ENCODE data around the gene NPHP4.

NPHP4 gene

GRCh38 chr1:5910276-5910620, 82.0 kb downstream of the NPHP4 start:
- Histone ChIP-seq H3K9ac (ENCODE audit: low read length) (no peak overlapping the region), H3K27me3 (replicated peaks; ENCODE audit: control insufficient read depth, insufficient read depth, low read length) (no peaks in the 10 kb centered on the region), H3K4me1 (ENCODE audit: control insufficient read depth, insufficient read depth, low read length) (no peaks in the 10 kb centered on the region), H3K4me3 (ENCODE audit: low read length) (no peak overlapping the region), H3K36me3 (ENCODE audit: control insufficient read depth, insufficient read depth, low read length, severe bottlenecking) (peaks cover 6% of the 10 kb centered on the region), H3K9me3 (ENCODE audit: control insufficient read depth, low read length) (no peaks in the 10 kb centered on the region)
- no peak for DNase-seq (ENCODE audit: low read depth)

- no peaks in the 10 kb centered on the region for H3K27me3 ChIP-seq (replicated peaks; ENCODE audit: control insufficient read depth, insufficient read depth, low read length)
- no peaks in the 10 kb centered on the region for H3K4me1 ChIP-seq (ENCODE audit: control insufficient read depth, insufficient read depth, low read length)
- H3K9ac ChIP-seq (ENCODE audit: low read length) = no peak overlapping the region
- H3K9me3 ChIP-seq (ENCODE audit: control insufficient read depth, low read length) = no peaks in the 10 kb centered on the region
- H3K36me3 ChIP-seq (ENCODE audit: control insufficient read depth, insufficient read depth, low read length, severe bottlenecking) = peaks cover 9% of the 10 kb centered on the region
- H3K4me3 ChIP-seq (ENCODE audit: low read length) = no peak overlapping the region
- DNase-seq (ENCODE audit: low read depth) = no peak
Observed at GRCh38 chr1:5909576-5910275, 82.5 kb downstream of the NPHP4 start.

- Histone ChIP-seq H3K9ac (ENCODE audit: low read length) (no peak overlapping the region), H3K9me3 (ENCODE audit: control insufficient read depth, low read length) (no peaks in the 10 kb centered on the region), H3K4me1 (ENCODE audit: control insufficient read depth, insufficient read depth, low read length) (no peaks in the 10 kb centered on the region), H3K27me3 (replicated peaks; ENCODE audit: control insufficient read depth, insufficient read depth, low read length) (no peaks in the 10 kb centered on the region), H3K4me3 (ENCODE audit: low read length) (no peak overlapping the region), H3K36me3 (ENCODE audit: control insufficient read depth, insufficient read depth, low read length, severe bottlenecking) (peaks cover 19% of the 10 kb centered on the region)
- no peak for DNase-seq (ENCODE audit: low read depth)
Observed at GRCh38 chr1:5908461-5909375, 83.5 kb downstream of the NPHP4 start.

- Histone ChIP-seq H3K27me3 (replicated peaks; ENCODE audit: control insufficient read depth, insufficient read depth, low read length) (no peaks in the 10 kb centered on the region), H3K4me3 (ENCODE audit: low read length) (no peak overlapping the region), H3K4me1 (ENCODE audit: control insufficient read depth, insufficient read depth, low read length) (no peaks in the 10 kb centered on the region), H3K9ac (ENCODE audit: low read length) (no peak overlapping the region), H3K9me3 (ENCODE audit: control insufficient read depth, low read length) (no peaks in the 10 kb centered on the region), H3K36me3 (ENCODE audit: control insufficient read depth, insufficient read depth, low read length, severe bottlenecking) (peaks cover 19% of the 10 kb centered on the region)
- no peak for DNase-seq (ENCODE audit: low read depth)
Observed at GRCh38 chr1:5907966-5908365, 84.3 kb downstream of the NPHP4 start.

- Histone ChIP-seq H3K4me1 (ENCODE audit: control insufficient read depth, insufficient read depth, low read length) (no peaks in the 10 kb centered on the region), H3K4me3 (ENCODE audit: low read length) (no peak overlapping the region), H3K9me3 (ENCODE audit: control insufficient read depth, low read length) (no peaks in the 10 kb centered on the region), H3K36me3 (ENCODE audit: control insufficient read depth, insufficient read depth, low read length, severe bottlenecking) (peaks cover 19% of the 10 kb centered on the region), H3K27me3 (replicated peaks; ENCODE audit: control insufficient read depth, insufficient read depth, low read length) (no peaks in the 10 kb centered on the region), H3K9ac (ENCODE audit: low read length) (no peak overlapping the region)
- no peak for DNase-seq (ENCODE audit: low read depth)
Observed at GRCh38 chr1:5907386-5907785, 84.8 kb downstream of the NPHP4 start.

- Histone ChIP-seq H3K9me3 (ENCODE audit: control insufficient read depth, low read length) (no peaks in the 10 kb centered on the region), H3K9ac (ENCODE audit: low read length) (no peak overlapping the region), H3K36me3 (ENCODE audit: control insufficient read depth, insufficient read depth, low read length, severe bottlenecking) (peaks cover 19% of the 10 kb centered on the region), H3K4me3 (ENCODE audit: low read length) (no peak overlapping the region), H3K4me1 (ENCODE audit: control insufficient read depth, insufficient read depth, low read length) (no peaks in the 10 kb centered on the region), H3K27me3 (replicated peaks; ENCODE audit: control insufficient read depth, insufficient read depth, low read length) (no peaks in the 10 kb centered on the region)
- DNase-seq (ENCODE audit: low read depth) = no peak
Observed at GRCh38 chr1:5906966-5907365, 85.3 kb downstream of the NPHP4 start.

GRCh38 chr1:5906116-5906515, 86.1 kb downstream of the NPHP4 start:
- Histone ChIP-seq H3K4me3 (ENCODE audit: low read length) (no peak overlapping the region), H3K27me3 (replicated peaks; ENCODE audit: control insufficient read depth, insufficient read depth, low read length) (no peaks in the 10 kb centered on the region), H3K9me3 (ENCODE audit: control insufficient read depth, low read length) (no peaks in the 10 kb centered on the region), H3K36me3 (ENCODE audit: control insufficient read depth, insufficient read depth, low read length, severe bottlenecking) (peaks cover 19% of the 10 kb centered on the region), H3K9ac (ENCODE audit: low read length) (no peak overlapping the region), H3K4me1 (ENCODE audit: control insufficient read depth, insufficient read depth, low read length) (peaks cover 6% of the 10 kb centered on the region)
- no peak for DNase-seq (ENCODE audit: low read depth)

- no peak for DNase-seq (ENCODE audit: low read depth)
- Histone ChIP-seq H3K4me3 (ENCODE audit: low read length) (no peak overlapping the region), H3K9ac (ENCODE audit: low read length) (no peak overlapping the region), H3K9me3 (ENCODE audit: control insufficient read depth, low read length) (no peaks in the 10 kb centered on the region), H3K4me1 (ENCODE audit: control insufficient read depth, insufficient read depth, low read length) (peaks cover 10% of the 10 kb centered on the region), H3K27me3 (replicated peaks; ENCODE audit: control insufficient read depth, insufficient read depth, low read length) (no peaks in the 10 kb centered on the region), H3K36me3 (ENCODE audit: control insufficient read depth, insufficient read depth, low read length, severe bottlenecking) (peaks cover 19% of the 10 kb centered on the region)
Observed at GRCh38 chr1:5905436-5905835, 86.8 kb downstream of the NPHP4 start.

GRCh38 chr1:5904551-5904950, 87.7 kb downstream of the NPHP4 start:
- peaks cover 19% of the 10 kb centered on the region for H3K36me3 ChIP-seq (ENCODE audit: control insufficient read depth, insufficient read depth, low read length, severe bottlenecking)
- no peak overlapping the region for H3K9ac ChIP-seq (ENCODE audit: low read length)
- peaks cover 10% of the 10 kb centered on the region for H3K4me1 ChIP-seq (ENCODE audit: control insufficient read depth, insufficient read depth, low read length)
- no peaks in the 10 kb centered on the region for H3K9me3 ChIP-seq (ENCODE audit: control insufficient read depth, low read length)
- H3K4me3 ChIP-seq (ENCODE audit: low read length) = no peak overlapping the region
- no peaks in the 10 kb centered on the region for H3K27me3 ChIP-seq (replicated peaks; ENCODE audit: control insufficient read depth, insufficient read depth, low read length)
- no peak for DNase-seq (ENCODE audit: low read depth)

GRCh38 chr1:5903680-5904079, 88.5 kb downstream of the NPHP4 start:
- H3K9ac ChIP-seq (ENCODE audit: low read length) = no peak overlapping the region
- H3K9me3 ChIP-seq (ENCODE audit: control insufficient read depth, low read length) = no peaks in the 10 kb centered on the region
- no peak for DNase-seq (ENCODE audit: low read depth)
- H3K27me3 ChIP-seq (replicated peaks; ENCODE audit: control insufficient read depth, insufficient read depth, low read length) = no peaks in the 10 kb centered on the region
- H3K4me3 ChIP-seq (ENCODE audit: low read length) = no peak overlapping the region
- H3K36me3 ChIP-seq (ENCODE audit: control insufficient read depth, insufficient read depth, low read length, severe bottlenecking) = peaks cover 19% of the 10 kb centered on the region
- peaks cover 10% of the 10 kb centered on the region for H3K4me1 ChIP-seq (ENCODE audit: control insufficient read depth, insufficient read depth, low read length)

GRCh38 chr1:5903031-5903430, 89.2 kb downstream of the NPHP4 start:
- peaks cover 19% of the 10 kb centered on the region for H3K36me3 ChIP-seq (ENCODE audit: control insufficient read depth, insufficient read depth, low read length, severe bottlenecking)
- no peaks in the 10 kb centered on the region for H3K27me3 ChIP-seq (replicated peaks; ENCODE audit: control insufficient read depth, insufficient read depth, low read length)
- peaks cover 10% of the 10 kb centered on the region for H3K4me1 ChIP-seq (ENCODE audit: control insufficient read depth, insufficient read depth, low read length)
- H3K4me3 ChIP-seq (ENCODE audit: low read length) = no peak overlapping the region
- H3K9me3 ChIP-seq (ENCODE audit: control insufficient read depth, low read length) = no peaks in the 10 kb centered on the region
- no peak for DNase-seq (ENCODE audit: low read depth)
- no peak overlapping the region for H3K9ac ChIP-seq (ENCODE audit: low read length)
